Right lobe of liver (tissue), 4 donors: ENCODE measurements around the gene MTHFD2L.

ENCODE experiments used
- CTCF ChIP-seq, 4 donors: fragments of 200-600 bp in 3 of 4; fragments of 450-650 bp in 1 of 4; IDR thresholded peaks; one replicate each; pipeline versions ENCODE4 v1.5.1 to v1.8.0; 2016 to 2022; ENCODE audit warnings: antibody characterized with exemption in 4 of 4, mild to moderate bottlenecking in 2 of 4
- POLR2A ChIP-seq: fragments of 450-650 bp; IDR thresholded peaks from one replicate; pipeline ENCODE4 v1.6.1; 2017; ENCODE audit warnings: antibody characterized with exemption, mild to moderate bottlenecking
- donor health status: DM: no; HTN: no; CAD: no.
- donor health status: DM: no; HTN: no; CAD: no.
- donor health status: DM: no; HTN: yes; CAD: no.

DNA sequence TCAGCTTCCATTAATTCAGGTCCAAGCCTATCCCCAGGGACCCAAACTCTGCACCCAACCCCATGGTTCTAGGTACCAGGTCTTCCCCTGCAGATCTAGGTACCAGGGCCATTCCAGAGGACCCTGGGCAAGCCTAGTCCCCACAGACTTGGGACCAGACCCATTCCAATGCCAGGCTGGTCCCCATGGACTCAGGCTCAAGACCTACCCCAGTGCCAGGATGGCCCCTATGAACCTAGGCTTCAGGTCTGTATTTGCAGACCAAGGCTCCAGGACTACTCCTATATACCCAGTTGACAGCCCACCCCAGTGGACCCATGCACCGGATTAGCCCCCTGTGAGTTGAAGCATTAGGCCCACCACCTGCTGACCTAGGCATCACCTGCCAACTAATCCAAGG lies 8.9 kb downstream of the MTHFD2L start:
- TF ChIP-seq CTCF (IDR thresholded peaks at IDR 0.05): no peak
- no peak for TF ChIP-seq POLR2A
